HG03039 (cell line): ENCODE measurements around the gene ZNF320.
"Not testable (repeated sequence)": the region's sequence is repeated elsewhere in the genome, so short reads cannot be mapped to it uniquely, and the experiment has no call there.

Experiments used
- ATAC-seq: cut with Tn5 transposase; IDR thresholded peaks from one replicate; pipeline ENCODE4 v1.9.1; 2021; ENCODE audit warnings: mild to moderate bottlenecking, moderate library complexity; ENCODE audit not compliant: unreplicated experiment

Gene ZNF320

GRCh38 chr19:52922841-52923777, 25.7 kb upstream of the ZNF320 start, which contains the start of gene ZNF888:
Gene ZNF888, minus strand, starts transcription at chr19:52923428. Its CDS starts 5,555 bp downstream, at chr19:52917873.
- peak; percentile 81 for ATAC-seq

GRCh38 chr19:52917531-52917930, 20.1 kb upstream of the ZNF320 start:
- no peak for ATAC-seq

GRCh38 chr19:52910648-52911047, 13.2 kb upstream of the ZNF320 start:
- no peak for ATAC-seq

- not testable (repeated sequence) for ATAC-seq
These were observed 6.8 kb upstream of the ZNF320 start for GRCh38 chr19:52904052-52904780.

GRCh38 chr19:52901842-52902241, 4.4 kb upstream of the ZNF320 start:
- no peak for ATAC-seq

GRCh38 chr19:52898596-52898995, 1.2 kb upstream of the ZNF320 start:
- ATAC-seq = not testable (repeated sequence)

GRCh38 chr19:52898101-52898500, 666 bp upstream of the ZNF320 start:
- ATAC-seq = no peak

- ATAC-seq = no peak
These were observed 851 bp downstream of the ZNF320 start for GRCh38 chr19:52896431-52897137.

- no peak for ATAC-seq
These were observed 6.1 kb downstream of the ZNF320 start for GRCh38 chr19:52891336-52891735.

GRCh38 chr19:52889931-52890330, 7.5 kb downstream of the ZNF320 start:
- ATAC-seq = no peak

GRCh38 chr19:52889076-52889475, 8.4 kb downstream of the ZNF320 start:
- no peak for ATAC-seq

GRCh38 chr19:52880895-52881389, 16.5 kb downstream of the ZNF320 start:
- no peak for ATAC-seq

- not testable (repeated sequence) for ATAC-seq
These were observed 24.4 kb downstream of the ZNF320 start for GRCh38 chr19:52872996-52873395.

GRCh38 chr19:52871466-52871865, 26.0 kb downstream of the ZNF320 start:
- ATAC-seq = no peak

- ATAC-seq = not testable (repeated sequence)
These were observed 29.4 kb downstream of the ZNF320 start for GRCh38 chr19:52868031-52868430.

- peak; percentile 96 for ATAC-seq
These were observed 39.9 kb downstream of the ZNF320 start, which contains the start of gene ZNF468 for GRCh38 chr19:52857378-52858191. Gene ZNF468, minus strand, starts transcription at chr19:52857619. Its CDS starts 3,347 bp downstream, at chr19:52854272.

GRCh38 chr19:52856540-52857377, 40.7 kb downstream of the ZNF320 start:
- ATAC-seq = not testable (repeated sequence)
